K562 (cell line): ENCODE results near the gene ABCA13.

Experiments
- ARNT ChIP-seq, 2 experiments: fragments of 450-650 bp; IDR thresholded peaks; 2 replicates each; pipeline ENCODE4 v1.6.1; 2016; ENCODE audit warnings: mild to moderate bottlenecking in 1 of 2
- DNMT1 ChIP-seq: fragments of 450-650 bp; IDR thresholded peaks from 2 replicates; pipeline ENCODE4 v1.6.1; 2016; ENCODE audit warnings: antibody characterized with exemption, mild to moderate bottlenecking
- FOXM1 ChIP-seq, 2 experiments: fragments of 450-650 bp in 1 of 2; sonication (generic) in 1 of 2; formaldehyde crosslinking in 1 of 2; IDR thresholded peaks; 2 replicates each; pipeline versions ENCODE4 v1.6.1 to v1.9.0; 2017 to 2022; ENCODE audit warnings: low read depth in 2 of 2, mild to moderate bottlenecking in 2 of 2, missing genetic modification reagents in 1 of 2, moderate library complexity in 1 of 2
- IFI16 ChIP-seq: fragments of 250-450 bp; sonication (Bioruptor Pico); IDR thresholded peaks from 2 replicates; pipeline ENCODE4 v2.1.2; 2022; ENCODE audit warnings: mild to moderate bottlenecking, inconsistent platforms
- NFIX ChIP-seq: fragments of 250-450 bp; sonication (Bioruptor Pico); IDR thresholded peaks from 2 replicates; pipeline ENCODE4 v1.4.0; 2020; ENCODE audit warnings: low read depth, mild to moderate bottlenecking, moderate library complexity
- POLR2AphosphoS5 ChIP-seq: IDR thresholded peaks from 2 replicates; pipeline ENCODE4 v1.6.1; 2011; ENCODE audit warnings: mild to moderate bottlenecking, low read depth, low read length, moderate library complexity; ENCODE audit not compliant: control insufficient read depth, insufficient read depth
- RFX5 ChIP-seq: IDR thresholded peaks from 2 replicates; pipeline ENCODE4 v1.6.1; 2011; ENCODE audit warnings: low read depth, mild to moderate bottlenecking, improper control_type of control experiment, low read length
- SMARCC2 ChIP-seq: fragments of 450-650 bp; IDR thresholded peaks from 2 replicates; pipeline ENCODE4 v1.6.1; 2017; ENCODE audit warnings: antibody characterized with exemption, moderate library complexity, mild to moderate bottlenecking, low read depth
- TBP ChIP-seq: optimal IDR thresholded peaks from 2 replicates; pipeline ENCODE3; 2011; ENCODE audit warnings: low read depth, low read length, improper control_type of control experiment
- TF ChIP-seq, protein P1 (sequence below), 2 experiments: fragments of 450-650 bp in 1 of 2; sonication (generic) in 1 of 2; formaldehyde crosslinking in 1 of 2; IDR thresholded peaks in 1 of 2; conservative IDR thresholded peaks in 1 of 2; 2 replicates each; pipeline versions ENCODE4 v1.6.1 to v1.8.1; 2016 to 2023; ENCODE audit warnings: mild to moderate bottlenecking in 2 of 2, moderate library complexity in 2 of 2, inconsistent platforms in 1 of 2, missing genetic modification reagents in 1 of 2
- TF ChIP-seq, protein P2 (sequence below): fragments of 450-650 bp; formaldehyde crosslinking; IDR thresholded peaks from 2 replicates; pipeline ENCODE4 v1.4.0; 2020; ENCODE audit warnings: mild to moderate bottlenecking
- TF ChIP-seq, protein P3 (sequence below): sonication (generic); formaldehyde crosslinking; IDR thresholded peaks from 2 replicates; pipeline ENCODE4 v1.5.0; 2020; ENCODE audit warnings: missing genetic modification reagents
- TF ChIP-seq, protein P4 (sequence below): fragments of 250-450 bp; sonication (Bioruptor Pico); IDR thresholded peaks from 2 replicates; pipeline ENCODE4 v1.5.0; 2020; ENCODE audit warnings: mild to moderate bottlenecking, borderline replicate concordance

DNA sequence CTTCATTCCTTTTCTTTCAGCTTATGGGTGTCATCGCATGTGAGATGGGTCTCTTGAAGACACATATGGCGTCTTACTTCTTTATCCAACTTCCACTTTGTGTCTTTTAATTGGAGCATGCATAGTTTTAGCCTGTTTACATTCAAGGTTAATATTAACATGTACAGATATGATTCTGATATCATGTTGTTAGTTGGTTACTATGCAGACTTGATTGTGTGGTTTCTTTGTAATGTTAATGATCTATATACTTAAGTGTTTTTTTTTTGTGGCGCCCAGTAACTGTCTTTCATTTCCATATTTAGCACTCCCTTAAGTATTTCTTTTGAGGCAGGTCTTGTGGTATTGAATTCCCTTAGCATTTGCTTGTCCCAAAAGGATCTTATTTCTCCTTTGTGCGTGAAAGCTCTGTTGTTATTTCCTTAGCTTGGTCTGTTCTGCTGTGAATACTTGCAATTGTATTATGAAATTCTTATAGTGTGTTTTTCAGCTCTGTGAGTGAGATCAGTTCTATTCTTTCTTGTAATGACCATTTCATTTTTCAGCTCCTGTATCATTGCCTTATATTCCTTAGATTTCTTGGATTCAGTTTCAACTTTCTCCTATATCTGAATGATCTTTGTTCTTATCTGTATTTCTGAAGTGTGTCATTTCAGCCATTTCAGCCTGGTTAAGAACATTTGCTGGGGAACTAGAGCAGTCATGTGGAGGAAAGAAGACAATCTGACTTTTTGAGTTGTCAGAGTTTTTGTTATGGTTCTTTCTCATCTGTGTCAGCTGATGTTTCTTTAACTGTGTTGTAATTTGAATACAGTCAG lies 88.4 kb downstream of the ABCA13 start:
- TF ChIP-seq FOXM1 (IDR thresholded peaks at IDR 0.05; ENCODE audit: low read depth) (no peak), FOXM1 (CRISPR knock-in tag; IDR thresholded peaks at IDR 0.05; ENCODE audit: low read depth) (no peak), TBP (no peak), NFIX (no peak), DNMT1 (no peak), POLR2AphosphoS5 (no peak), ARNT (IDR thresholded peaks at IDR 0.05) (no peak), IFI16 (CRISPR knock-in tag) (no peak), SMARCC2 (no peak), RFX5 (no peak)
- TF ChIP-seq, protein P1, sequence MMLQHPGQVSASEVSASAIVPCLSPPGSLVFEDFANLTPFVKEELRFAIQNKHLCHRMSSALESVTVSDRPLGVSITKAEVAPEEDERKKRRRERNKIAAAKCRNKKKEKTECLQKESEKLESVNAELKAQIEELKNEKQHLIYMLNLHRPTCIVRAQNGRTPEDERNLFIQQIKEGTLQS (IDR thresholded peaks at IDR 0.05): no peak
- TF ChIP-seq, protein P1 (CRISPR knock-in tag; conservative IDR thresholded peaks at IDR 0.05): no peak
- TF ChIP-seq, protein P2, sequence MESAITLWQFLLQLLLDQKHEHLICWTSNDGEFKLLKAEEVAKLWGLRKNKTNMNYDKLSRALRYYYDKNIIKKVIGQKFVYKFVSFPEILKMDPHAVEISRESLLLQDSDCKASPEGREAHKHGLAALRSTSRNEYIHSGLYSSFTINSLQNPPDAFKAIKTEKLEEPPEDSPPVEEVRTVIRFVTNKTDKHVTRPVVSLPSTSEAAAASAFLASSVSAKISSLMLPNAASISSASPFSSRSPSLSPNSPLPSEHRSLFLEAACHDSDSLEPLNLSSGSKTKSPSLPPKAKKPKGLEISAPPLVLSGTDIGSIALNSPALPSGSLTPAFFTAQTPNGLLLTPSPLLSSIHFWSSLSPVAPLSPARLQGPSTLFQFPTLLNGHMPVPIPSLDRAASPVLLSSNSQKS (CRISPR knock-in tag): no peak
- TF ChIP-seq, protein P3, sequence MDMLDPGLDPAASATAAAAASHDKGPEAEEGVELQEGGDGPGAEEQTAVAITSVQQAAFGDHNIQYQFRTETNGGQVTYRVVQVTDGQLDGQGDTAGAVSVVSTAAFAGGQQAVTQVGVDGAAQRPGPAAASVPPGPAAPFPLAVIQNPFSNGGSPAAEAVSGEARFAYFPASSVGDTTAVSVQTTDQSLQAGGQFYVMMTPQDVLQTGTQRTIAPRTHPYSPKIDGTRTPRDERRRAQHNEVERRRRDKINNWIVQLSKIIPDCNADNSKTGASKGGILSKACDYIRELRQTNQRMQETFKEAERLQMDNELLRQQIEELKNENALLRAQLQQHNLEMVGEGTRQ (CRISPR knock-in tag): no peak
- TF ChIP-seq, protein P4, sequence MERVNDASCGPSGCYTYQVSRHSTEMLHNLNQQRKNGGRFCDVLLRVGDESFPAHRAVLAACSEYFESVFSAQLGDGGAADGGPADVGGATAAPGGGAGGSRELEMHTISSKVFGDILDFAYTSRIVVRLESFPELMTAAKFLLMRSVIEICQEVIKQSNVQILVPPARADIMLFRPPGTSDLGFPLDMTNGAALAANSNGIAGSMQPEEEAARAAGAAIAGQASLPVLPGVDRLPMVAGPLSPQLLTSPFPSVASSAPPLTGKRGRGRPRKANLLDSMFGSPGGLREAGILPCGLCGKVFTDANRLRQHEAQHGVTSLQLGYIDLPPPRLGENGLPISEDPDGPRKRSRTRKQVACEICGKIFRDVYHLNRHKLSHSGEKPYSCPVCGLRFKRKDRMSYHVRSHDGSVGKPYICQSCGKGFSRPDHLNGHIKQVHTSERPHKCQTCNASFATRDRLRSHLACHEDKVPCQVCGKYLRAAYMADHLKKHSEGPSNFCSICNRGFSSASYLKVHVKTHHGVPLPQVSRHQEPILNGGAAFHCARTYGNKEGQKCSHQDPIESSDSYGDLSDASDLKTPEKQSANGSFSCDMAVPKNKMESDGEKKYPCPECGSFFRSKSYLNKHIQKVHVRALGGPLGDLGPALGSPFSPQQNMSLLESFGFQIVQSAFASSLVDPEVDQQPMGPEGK (CRISPR knock-in tag): no peak
